ENCODE measurements around the gene LAMA2. TPM values are rescaled to one million over a fixed set of nuclear protein-coding genes. Genes with fewer than 3 reads are reported as not detected.

LAMA2 gene
- total RNA-seq, 4 donors from 2014 or later, result 154 to 331 (median 241) TPM

DNA sequence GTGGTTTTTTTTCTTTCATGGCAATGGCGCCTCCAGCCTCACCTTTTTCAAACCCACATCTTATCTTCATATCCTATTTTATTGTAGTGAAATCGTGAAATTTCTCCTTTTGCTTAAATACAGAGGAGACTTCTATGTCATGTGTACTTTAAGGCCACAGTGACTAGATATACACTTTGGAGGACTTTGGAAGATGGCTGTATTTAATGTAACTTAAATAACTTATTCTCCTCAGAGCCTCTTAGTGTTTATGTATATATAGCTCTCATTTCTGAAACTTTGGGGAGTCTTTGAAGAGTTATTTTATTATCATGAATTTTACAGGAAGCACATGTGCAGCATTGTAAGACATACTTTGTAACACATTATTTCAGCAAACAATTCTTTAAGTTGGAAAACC, 968 bp downstream of the LAMA2 start:
- no peak for TF ChIP-seq CTCF (IDR thresholded peaks at IDR 0.05; ENCODE audit: low read depth)

DNA sequence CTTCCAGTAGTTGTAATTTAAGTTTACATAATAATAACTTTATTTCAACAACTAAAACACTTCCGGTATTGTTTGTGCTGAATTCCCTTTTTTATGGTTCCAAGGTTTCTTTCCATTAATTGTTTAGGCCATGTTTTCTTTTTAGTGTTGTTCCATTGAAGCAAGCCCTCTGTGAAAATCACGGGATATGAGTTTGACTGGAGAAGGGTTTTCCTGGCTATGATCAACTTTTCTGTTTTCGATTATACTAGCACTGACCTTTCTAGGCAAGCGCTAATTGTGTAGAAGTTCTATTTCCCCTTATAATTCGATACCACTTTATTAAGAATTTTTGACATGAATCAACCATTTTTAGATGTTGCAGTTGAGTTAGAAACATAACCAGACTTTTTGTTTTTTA, 2.4 kb downstream of the LAMA2 start:
- TF ChIP-seq CTCF (IDR thresholded peaks at IDR 0.05; ENCODE audit: low read depth), result no peak

- TF ChIP-seq CTCF (IDR thresholded peaks at IDR 0.05; ENCODE audit: low read depth), result no peak
Observed at GRCh38 chr6:128886706-128887105, 3.8 kb downstream of the LAMA2 start.

GRCh38 chr6:128888444-128889175, 5.7 kb downstream of the LAMA2 start:
- no peak for TF ChIP-seq CTCF (IDR thresholded peaks at IDR 0.05; ENCODE audit: low read depth)

DNA sequence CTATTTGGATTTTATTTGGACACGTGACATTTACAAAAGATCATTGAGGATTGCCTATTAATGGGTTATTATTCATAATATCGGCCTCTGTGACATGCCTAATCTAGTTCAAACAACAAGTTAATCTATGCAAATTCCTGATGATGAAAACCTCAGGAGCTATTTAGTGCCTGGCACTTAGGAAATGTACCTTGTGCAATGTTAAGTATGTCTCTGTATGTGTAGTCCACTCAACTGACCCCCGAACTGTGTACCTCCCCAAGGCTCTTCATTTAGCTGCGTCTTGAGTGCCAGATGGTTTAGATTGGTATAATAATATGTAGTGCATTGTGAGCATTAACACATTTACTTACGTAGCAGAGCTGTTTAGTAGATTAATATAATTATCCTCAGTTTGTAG, 6.9 kb downstream of the LAMA2 start:
- no peak for TF ChIP-seq CTCF (IDR thresholded peaks at IDR 0.05; ENCODE audit: low read depth)

GRCh38 chr6:128892079-128892478, 9.1 kb downstream of the LAMA2 start:
- TF ChIP-seq CTCF (IDR thresholded peaks at IDR 0.05; ENCODE audit: low read depth), result no peak

DNA sequence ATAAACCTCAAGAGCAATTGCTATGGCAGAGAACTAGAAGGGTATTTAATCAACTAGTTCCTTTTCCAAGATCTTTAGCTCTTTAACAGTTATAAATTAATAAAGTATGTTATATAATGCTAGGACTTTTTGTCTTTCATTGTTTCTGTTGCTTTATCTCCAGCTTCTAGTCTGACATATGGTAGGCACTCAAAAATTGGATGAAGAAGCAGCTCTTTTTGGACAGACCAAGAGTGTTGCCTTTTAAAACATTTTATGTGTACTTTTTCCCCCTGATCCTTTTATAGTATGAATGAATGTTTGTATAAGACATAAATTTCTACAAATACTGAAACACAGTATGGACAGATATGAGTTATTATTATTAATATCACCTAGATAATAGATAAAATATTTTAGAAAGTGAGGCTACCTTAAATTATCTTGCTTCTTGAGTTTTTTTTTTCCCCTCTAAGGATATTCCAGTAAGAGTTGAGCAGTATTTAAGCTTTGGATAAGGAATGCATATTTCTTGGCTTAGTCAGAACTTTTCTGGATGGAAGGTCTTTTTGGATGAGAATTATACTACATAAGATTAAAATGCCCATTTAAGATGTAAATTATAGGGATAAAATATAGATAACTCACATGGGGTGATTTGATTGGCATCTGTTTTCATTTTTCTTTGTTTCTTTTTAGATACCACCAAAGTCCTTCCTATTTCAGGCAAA, 16.6 kb downstream of the LAMA2 start:
- TF ChIP-seq CTCF (IDR thresholded peaks at IDR 0.05; ENCODE audit: low read depth), result no peak

Data from subcutaneous adipose tissue (tissue), 4 donors.